ENCODE results near the gene ZNF397.

DNA sequence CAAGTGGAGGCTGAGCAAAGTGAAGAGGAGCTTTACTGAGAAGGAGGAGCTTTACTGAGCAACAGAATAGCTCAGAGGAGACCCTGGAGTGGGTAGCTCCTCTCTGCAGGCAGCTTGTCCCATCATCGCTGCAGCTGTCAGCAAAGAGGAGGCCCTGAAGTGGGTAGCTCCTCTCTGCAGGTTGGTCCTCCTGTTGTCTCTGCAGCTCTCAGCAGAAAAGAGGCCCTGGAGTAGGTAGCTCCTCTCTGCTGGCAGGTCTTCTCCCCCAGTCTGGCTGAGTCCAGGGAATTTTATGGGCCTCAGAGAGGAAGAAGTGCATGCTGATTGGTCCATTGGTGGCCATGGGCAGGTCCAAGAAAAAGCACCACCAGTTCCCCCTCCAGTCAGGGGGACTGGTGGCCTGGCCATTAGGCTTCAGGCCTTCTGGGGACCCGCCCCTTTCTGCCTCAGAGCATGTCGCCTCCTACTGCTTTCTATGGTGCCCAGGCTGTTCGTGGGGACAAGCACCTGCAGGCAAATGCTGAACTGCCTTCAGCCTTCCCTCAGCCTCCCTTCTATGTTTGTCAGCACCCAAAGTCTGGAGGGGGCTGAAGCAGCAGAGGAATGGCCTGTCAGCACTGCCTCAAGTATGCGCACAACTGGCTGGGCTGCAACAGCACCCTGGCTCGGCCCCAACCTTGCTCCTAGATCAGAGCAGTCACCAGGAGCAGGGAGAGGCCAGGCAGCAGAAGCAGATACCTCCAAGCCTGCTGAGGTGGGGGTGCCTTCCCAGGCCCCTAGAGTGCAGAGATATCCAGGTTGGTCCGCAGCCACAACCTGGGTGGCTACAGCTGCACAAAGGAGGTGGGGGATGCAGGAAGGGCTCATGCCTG, 43.3 kb downstream of the ZNF397 start:
- TF ChIP-seq, protein P1, sequence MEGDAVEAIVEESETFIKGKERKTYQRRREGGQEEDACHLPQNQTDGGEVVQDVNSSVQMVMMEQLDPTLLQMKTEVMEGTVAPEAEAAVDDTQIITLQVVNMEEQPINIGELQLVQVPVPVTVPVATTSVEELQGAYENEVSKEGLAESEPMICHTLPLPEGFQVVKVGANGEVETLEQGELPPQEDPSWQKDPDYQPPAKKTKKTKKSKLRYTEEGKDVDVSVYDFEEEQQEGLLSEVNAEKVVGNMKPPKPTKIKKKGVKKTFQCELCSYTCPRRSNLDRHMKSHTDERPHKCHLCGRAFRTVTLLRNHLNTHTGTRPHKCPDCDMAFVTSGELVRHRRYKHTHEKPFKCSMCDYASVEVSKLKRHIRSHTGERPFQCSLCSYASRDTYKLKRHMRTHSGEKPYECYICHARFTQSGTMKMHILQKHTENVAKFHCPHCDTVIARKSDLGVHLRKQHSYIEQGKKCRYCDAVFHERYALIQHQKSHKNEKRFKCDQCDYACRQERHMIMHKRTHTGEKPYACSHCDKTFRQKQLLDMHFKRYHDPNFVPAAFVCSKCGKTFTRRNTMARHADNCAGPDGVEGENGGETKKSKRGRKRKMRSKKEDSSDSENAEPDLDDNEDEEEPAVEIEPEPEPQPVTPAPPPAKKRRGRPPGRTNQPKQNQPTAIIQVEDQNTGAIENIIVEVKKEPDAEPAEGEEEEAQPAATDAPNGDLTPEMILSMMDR (conservative IDR thresholded peaks at IDR 0.05), result no peak
- no peak for TF ChIP-seq ZFX (IDR thresholded peaks at IDR 0.05)

Measured in C4-2B (cell line).